Erythroblast (primary cell): ENCODE measurements around the gene SLC4A3.

Source experiments
- GATA1 ChIP-seq: IDR thresholded peaks from 2 replicates; pipeline ENCODE4 v1.6.1; 2011; ENCODE audit warnings: low read depth, mild to moderate bottlenecking, control low read depth, low read length, moderate library complexity
- POLR2A ChIP-seq: IDR thresholded peaks from 2 replicates; pipeline ENCODE4 v1.6.1; 2011; ENCODE audit warnings: mild to moderate bottlenecking, low read length

DNA sequence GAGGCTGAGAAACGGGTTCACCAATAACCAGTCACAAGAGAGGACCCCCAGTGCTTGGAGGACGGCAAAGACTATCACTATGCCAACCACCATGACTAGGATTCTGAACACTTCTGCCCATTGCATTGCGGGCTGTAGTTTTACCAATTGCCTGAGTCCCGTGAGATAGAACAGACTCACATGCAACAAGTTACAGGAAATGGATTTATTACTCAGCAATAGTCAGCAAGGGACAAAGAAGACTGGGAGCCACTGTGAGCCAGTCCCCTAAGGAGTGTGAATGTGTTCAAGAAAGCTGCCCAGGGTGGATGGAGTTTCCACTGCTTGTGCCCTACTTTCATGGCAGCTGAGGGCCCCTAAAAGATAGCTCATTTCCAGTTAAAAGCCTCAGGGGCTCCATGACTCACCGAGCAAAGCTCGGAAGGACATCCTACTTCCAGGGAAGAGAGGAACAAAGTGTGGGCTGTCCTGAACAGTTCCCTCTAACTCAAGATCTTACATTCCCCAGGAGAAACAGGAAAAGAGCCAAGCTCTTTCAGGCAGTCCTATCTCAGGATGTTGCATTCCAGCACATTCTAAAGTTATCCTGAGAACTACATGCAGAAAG lies 54.4 kb downstream of the SLC4A3 start:
- no peak for TF ChIP-seq POLR2A
- TF ChIP-seq GATA1 = no peak
